CD4-positive, alpha-beta T cell treated with Interleukin-10 for 1 hour (primary cell): ENCODE data around the gene C8G.

Experiments
- DNase-seq: peaks from one replicate; pipeline ENCODE4 v3.0.0-alpha.2; 2020

Gene C8G

GRCh38 chr9:136970361-136970760 lies 25.3 kb downstream of the C8G start:
- no peak for DNase-seq

- DNase-seq: no peak
Observed at GRCh38 chr9:136971746-136972145, 26.7 kb downstream of the C8G start.

- no peak for DNase-seq
Observed at GRCh38 chr9:136972335-136972734, 27.3 kb downstream of the C8G start.

- DNase-seq: no peak
Observed at GRCh38 chr9:136972743-136973142, 27.7 kb downstream of the C8G start.

GRCh38 chr9:136973618-136974617 lies 28.9 kb downstream of the C8G start:
- DNase-seq: no peak

GRCh38 chr9:136974817-136975535 lies 29.9 kb downstream of the C8G start:
- no peak for DNase-seq

- DNase-seq: peak; percentile 44
Observed at GRCh38 chr9:136975644-136976043, 30.6 kb downstream of the C8G start.

GRCh38 chr9:136977223-136977622 lies 32.2 kb downstream of the C8G start, which contains the start of gene PTGDS:
Gene PTGDS, plus strand, starts transcription at chr9:136977504. Its CDS starts 75 bp downstream, at chr9:136977579.
- no peak for DNase-seq

- DNase-seq: no peak
Observed at GRCh38 chr9:136977649-136978072, 32.6 kb downstream of the C8G start.

GRCh38 chr9:136978073-136978864 lies 33.2 kb downstream of the C8G start:
- DNase-seq: peak; percentile 77

- no peak for DNase-seq
Observed at GRCh38 chr9:136978865-136979544, 34.0 kb downstream of the C8G start.

- no peak for DNase-seq
Observed at GRCh38 chr9:136979769-136980587, 34.9 kb downstream of the C8G start.

GRCh38 chr9:136980669-136981478 lies 35.8 kb downstream of the C8G start:
- DNase-seq: no peak

- DNase-seq: no peak
Observed at GRCh38 chr9:136981588-136982231, 36.7 kb downstream of the C8G start.

- no peak for DNase-seq
Observed at GRCh38 chr9:136982232-136983051, 37.4 kb downstream of the C8G start, which contains the start of gene LCNL1. Gene LCNL1, plus strand, starts transcription at chr9:136982993. Its CDS starts 594 bp downstream, at chr9:136983587.

GRCh38 chr9:136983167-136983566 lies 38.1 kb downstream of the C8G start:
- no peak for DNase-seq

- no peak for DNase-seq
Observed at GRCh38 chr9:136983656-136984314, 38.7 kb downstream of the C8G start.

GRCh38 chr9:136984464-136985026 lies 39.5 kb downstream of the C8G start:
- DNase-seq: no peak
